ENCODE results near the gene CIC. TPM values are rescaled to one million over a fixed set of nuclear protein-coding genes. Genes with fewer than 3 reads are reported as not detected.

The CIC gene
- 20.8 TPM for total RNA-seq

DNA sequence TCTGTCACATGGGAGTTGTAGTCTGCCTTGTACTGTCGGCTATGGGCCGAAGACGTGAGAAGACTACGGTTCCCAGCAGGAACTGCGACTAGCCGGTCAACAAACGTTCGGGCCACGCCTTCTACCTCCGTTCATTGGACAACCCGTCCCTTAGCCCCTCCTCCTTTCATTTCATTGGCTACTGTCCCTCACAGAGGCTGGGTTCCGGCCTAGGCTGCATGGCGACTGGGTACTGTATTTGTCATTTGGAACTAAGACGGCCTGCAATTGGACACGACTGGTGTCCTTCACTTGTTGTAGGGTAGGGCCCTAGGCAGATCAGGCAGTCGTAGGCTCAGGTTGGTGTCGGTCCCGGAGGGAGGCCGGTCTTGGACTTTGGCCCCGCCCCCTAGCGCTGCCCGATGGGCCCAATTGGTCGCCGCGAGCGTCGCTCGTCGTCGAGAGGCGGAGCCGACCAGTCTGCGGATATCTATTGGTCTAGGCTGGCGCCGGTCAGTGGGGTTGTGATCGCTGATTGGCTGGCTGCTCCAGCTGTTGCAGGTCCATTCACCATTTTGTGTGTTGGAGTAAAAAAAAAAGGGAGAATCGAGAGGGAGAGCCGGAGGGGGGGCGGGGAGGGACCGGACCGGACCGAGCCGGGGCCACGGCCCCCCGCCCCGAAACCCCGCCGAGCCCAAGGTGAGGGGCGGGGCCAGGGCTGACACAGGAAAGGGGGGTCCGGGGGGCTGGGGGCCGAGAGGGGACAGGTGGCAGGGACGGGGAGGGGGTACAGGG is at the start of gene CIC:
CIC (plus strand) TSS at position 549 of the 774 bp plus-strand sequence. CDS start 2,532 bp downstream, outside the sequence.

DNA sequence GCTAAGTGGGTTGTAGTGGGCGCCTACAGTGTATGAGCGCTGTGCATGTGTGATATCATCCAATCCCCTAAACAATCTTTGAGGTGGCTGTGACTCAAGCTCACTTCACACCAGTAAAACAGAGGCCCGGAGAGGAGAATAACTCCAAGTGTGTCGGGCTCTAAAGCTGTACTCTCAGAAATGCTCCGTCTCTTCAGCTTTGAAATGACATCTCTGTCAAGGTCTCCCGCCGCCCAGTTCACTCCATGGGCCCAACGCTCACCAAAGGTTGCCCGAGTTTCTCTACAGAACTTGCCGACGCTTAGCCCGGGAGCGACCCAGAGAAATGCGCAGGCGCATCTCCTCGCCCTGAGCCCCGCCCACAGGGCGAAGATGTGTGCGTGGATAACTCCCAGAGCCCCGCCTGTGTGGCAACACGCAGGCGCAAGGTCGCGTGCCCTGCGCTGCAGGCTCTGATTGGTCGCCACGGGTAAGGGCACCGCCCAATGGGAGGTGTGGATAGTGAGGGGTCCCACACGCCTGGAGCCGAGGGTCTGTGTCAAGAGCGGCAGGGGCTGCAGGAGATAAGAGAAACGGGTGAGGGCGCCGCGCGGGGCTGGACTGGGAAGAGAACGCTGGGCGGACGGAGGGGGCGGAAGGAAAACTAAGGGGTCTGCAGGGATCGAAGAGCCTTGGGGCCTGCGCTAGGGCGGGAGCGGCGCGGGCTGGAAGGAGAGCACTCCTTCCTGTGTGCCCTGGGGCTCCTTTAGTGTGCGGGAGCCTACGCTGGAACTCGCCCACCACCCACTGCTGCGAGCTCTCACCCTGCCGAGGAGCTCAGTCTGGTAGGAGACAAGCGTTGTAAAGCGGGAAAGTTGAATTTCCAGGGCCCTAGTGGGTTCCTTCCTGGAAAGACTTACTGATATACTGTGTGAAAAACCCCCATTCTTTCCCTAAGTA is 49.0 kb upstream of the CIC start, which contains the start of gene ZNF526:
ZNF526 (plus strand) TSS at position 501 of the 939 bp plus-strand sequence. CDS start 4,092 bp downstream, outside the sequence.

DNA sequence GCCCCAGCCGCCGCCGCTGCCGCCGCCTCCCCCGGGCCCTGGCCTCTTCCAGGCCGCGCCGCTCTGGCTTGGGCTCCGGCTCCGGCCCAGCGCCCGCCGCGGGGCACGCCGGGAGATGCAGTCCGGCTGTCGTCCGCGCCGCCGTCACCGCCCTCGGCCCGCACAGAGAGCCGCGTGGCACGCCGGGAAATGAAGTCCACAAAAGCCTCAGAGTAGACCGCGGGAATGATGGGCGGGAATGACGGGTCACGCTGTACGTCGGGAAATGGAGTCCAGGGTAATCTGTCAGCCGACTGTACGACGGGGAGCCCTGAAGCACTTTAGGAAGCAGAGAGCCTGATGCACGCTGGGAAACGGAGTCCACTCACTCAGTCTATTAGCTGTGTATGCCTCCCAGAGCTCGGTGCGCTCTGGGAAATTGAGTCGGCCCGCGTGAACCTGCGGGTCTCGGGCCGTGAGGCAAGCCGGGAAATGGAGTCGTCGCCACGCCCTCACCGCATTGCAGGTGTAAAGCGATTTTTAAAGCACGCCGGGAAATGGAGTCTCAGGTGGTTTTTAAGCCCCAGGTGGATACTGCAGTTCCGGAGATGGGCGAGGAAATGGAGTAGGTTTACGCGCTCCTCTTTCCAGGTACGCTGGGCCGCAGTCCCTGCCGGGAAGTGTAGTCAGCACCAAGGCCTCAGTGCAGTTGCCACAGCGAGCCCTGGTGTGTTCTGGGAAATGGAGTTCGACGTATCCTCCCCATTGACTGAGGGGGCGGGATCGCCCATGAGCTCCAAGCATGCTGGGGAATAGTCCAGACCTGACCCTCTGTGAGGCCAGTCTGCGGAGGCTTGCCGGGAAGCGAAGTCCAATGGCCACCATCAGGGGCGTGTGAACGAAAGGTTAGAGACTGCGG is 26.3 kb upstream of the CIC start, which contains the start of gene GSK3A:
GSK3A (minus strand) TSS at position 91 of the 898 bp plus-strand sequence. CDS start 137 bp downstream, outside the sequence.

DNA sequence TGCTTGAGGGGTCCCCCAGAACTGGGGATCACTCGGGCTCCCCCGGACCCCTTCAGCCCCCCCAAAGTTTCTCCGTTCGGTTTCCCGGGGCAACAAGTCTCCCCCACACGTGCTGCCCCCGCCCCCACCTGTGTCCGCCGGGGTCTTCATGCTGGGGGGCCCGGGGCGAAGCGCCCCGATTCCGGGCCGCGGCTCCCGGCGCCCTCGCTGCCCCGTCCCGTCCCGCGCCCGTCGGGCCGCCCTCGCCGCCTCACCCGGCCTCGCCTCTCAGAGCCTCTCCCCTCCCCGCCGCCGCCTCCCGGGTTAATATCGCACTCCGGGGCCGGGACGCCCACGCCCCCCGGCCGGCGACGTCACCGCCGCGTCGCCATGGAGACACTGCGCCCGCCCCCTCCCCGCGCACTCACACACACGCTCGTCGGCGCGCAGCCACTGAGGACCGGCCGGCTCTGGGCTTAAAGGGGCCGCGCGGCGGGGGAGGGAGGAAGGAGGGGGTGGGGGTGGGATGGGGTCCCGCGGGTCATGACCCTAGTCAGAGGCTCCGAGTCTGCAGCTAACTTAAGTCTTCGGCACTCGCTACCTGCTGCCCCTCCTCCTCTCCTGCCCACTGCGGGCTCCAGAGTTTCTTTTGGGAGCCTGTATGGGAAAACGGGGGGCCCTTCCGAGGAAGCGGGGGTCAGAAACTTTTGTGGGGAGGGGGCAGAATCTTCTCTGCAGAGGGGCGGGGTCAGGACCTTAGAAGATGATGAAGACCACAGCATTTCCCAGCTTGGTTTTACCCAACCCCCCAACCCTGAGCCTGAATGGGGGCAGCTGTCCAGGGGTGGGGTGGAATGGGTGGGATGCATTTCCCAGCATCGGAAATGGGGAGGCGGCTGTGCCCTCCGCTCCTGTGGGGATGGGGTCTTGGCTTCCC is 13.9 kb upstream of the CIC start, which contains the start of gene ERF:
ERF (minus strand) TSS at position 279 of the 916 bp plus-strand sequence; CDS start at position 150, 129 bp downstream.

DNA sequence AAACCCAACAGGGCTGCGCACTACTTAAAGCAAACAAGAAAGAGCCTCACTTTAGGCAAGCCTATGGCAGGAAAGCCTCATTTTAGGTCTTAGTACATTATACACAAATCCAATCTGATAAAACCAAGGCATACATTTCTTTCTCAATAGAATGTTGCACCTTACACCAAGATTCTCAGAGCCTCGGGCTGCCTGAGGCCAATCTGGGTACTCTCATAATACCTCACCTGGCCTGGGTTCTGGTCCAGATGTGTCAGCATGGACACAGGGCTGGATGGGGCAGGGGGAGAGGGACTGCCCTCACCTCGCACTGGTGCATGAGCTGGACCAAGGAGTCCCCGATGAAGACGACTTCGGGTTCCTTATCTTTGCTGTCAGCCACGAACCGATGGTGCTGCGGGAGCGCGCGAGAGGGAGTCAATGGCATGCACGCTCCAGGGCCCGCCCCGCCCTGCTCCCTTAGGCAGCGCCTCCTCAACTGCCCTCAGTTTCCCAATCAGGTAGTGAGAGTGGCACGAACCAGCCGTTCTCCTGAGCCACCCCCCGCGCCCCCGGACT is 32.7 kb downstream of the CIC start, which contains the start of gene PRR19:
PRR19 (plus strand) TSS at position 487 of the 558 bp plus-strand sequence. CDS start 7,453 bp downstream, outside the sequence.

DNA sequence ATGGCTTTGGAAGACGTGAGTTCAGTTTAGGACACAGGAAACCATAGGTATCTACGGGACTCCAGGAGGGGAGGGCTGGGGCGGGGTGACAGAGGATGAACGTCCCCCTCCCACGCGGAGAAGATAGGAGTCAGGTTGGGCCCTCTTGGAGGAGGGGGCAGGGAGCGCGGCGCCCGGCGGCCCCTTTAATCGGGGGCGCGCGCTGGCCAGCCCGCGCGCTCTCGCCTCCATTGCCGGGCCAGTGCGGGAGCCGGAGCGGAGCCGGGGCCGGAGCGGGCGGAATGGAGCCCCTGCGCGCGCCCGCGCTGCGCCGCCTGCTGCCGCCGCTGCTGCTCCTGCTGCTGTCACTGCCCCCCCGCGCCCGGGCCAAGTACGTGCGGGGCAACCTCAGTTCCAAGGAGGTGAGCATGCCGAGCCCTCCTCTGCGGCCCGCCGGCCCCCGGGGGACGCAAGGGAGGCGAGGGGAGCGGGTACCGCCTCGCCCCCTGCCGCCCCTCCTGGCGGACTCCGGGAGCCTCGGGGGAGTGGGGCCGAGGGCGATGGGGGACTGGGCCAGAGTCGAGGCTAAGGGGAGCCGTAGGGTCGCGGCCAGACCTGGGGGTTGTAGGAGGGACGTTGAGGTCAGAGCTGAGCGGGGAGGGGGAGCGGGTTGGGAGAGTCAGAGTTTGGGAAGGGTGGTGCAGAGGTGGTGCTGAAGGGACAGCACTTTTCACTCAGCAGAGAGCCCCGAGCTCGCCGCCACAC is 44.2 kb downstream of the CIC start, which contains the start of gene TMEM145:
TMEM145 (plus strand) TSS at position 214 of the 744 bp plus-strand sequence; CDS start at position 282, 68 bp downstream.

DNA sequence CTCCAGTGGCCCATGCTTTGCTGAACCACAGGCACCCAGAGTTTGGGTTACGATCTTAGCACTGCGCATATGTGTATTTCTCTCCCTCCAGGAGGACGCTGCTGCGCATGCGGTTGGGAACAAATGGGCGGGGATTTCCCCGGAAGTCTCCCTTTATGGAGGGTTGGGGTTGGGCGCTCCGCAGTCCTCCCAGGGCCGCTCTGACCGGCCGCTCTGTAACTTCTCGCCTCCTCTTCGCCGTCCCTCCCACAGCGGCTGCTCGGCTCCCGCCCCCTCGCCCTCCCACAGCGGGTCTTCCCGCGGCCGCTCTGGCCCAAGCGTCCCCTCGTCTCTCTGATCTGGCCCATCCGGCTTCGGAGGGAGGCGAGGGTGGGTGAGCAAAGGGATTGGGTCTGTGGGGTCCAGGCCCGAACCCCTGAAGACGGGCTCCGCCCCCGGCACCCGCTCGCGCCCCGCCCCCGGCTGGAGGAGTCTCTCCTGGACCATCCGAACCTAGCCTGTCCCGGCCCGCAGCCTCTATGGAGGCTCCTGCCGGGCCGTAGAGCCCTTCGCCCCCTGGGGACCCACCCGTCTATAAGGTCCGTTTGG is 56.4 kb downstream of the CIC start, which contains the start of gene MEGF8:
MEGF8 (plus strand) TSS at position 328 of the 588 bp plus-strand sequence. CDS start 609 bp downstream, outside the sequence.

Other genes starting within 250 kb of the CIC start
- gene GRIK5, start 199.0 kb upstream of the CIC start, total RNA-seq: 23.8 TPM
- 10.4 TPM for gene ZNF574, start 193.1 kb upstream of the CIC start, total RNA-seq
- 5.5 TPM for gene POU2F2, start 136.8 kb upstream of the CIC start, total RNA-seq
- 22.6 TPM for gene DEDD2, start 51.6 kb upstream of the CIC start, total RNA-seq
- 5.3 TPM for gene ZNF526, start 48.9 kb upstream of the CIC start, total RNA-seq
- gene GSK3A, start 26.6 kb upstream of the CIC start, total RNA-seq: 34.6 TPM
- gene ERF, start 14.1 kb upstream of the CIC start, total RNA-seq: 10.4 TPM
- 3.5 TPM for gene PRR19, start 32.9 kb downstream of the CIC start, total RNA-seq
- gene PAFAH1B3, start 33.4 kb downstream of the CIC start, total RNA-seq: 131 TPM
- 59.5 TPM for gene TMEM145, start 44.1 kb downstream of the CIC start, total RNA-seq
- gene MEGF8, start 56.4 kb downstream of the CIC start, total RNA-seq: 74.3 TPM
- gene CNFN, start 121.0 kb downstream of the CIC start, total RNA-seq: not detected
- gene LIPE, start 158.1 kb downstream of the CIC start, total RNA-seq: 15.2 TPM
- not detected for gene CXCL17, start 173.7 kb downstream of the CIC start, total RNA-seq

Data from diencephalon (tissue), 1 donor.